ENCODE data around the gene DMRTA1. TPM values are rescaled to one million over a fixed set of nuclear protein-coding genes. Genes with fewer than 3 reads are reported as not detected.

Gene DMRTA1
- total and polyA plus RNA-seq, 9 donors, result 0.07 to 0.69 (median 0.22) TPM

GRCh38 chr9:22446950-22447617 lies 460 bp downstream of the DMRTA1 start:
- DNase-seq, result peak in 3 of 5 donors; percentile 14 to 39 (median 37)
- peak overlapping the region; percentile 61 for H3K4me3 ChIP-seq
- H3K9me3 ChIP-seq, result no peaks in the 10 kb centered on the region
- no peaks in the 10 kb centered on the region for H3K27me3 ChIP-seq
- intact Hi-C loops (cut with DNase I), result no loop called here
- 0 to 1% (median 1%) methylated on average over 42 to 70 of the region's 70 CpGs for WGBS, 3 donors
- peak overlapping the region; percentile 23 to 29 for H3K27ac ChIP-seq
- H3K36me3 ChIP-seq, result no peaks in the 10 kb centered on the region
- no peak for TF ChIP-seq CTCF (IDR thresholded peaks at IDR 0.05)
- TF ChIP-seq POLR2A (IDR thresholded peaks at IDR 0.05), result no peak
- no peak for TF ChIP-seq EP300 (IDR thresholded peaks at IDR 0.05)
- peaks cover 7% of the 10 kb centered on the region for H3K4me1 ChIP-seq (ENCODE audit: insufficient read depth)

- WGBS, 3 donors, result 25 to 29% (median 27%) methylated on average over 17 of the region's 17 CpGs
- intact Hi-C loops (cut with DNase I), result no loop called here
- TF ChIP-seq EP300 (IDR thresholded peaks at IDR 0.05) (no peak), POLR2A (IDR thresholded peaks at IDR 0.05) (no peak), CTCF (IDR thresholded peaks at IDR 0.05) (no peak)
Observed at GRCh38 chr9:22447618-22448305, 1.1 kb downstream of the DMRTA1 start.

DNA sequence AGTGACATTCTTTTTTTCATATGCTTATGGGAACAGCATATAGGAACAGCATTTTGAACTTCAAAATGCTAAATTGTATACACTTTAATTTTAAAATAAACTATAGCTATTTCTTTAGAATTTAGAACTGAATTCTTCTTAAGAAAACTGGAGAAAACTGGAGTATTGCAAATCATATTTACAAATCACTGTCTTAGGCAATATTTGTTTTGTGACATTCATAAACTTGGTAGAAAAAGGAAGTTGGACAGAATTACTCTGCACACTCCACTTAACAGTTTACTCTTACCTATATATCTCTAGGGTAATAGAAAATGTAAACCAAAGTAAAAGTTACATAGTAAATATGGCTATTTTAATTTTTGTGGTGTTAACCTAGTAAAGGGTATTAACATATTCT lies 3.1 kb downstream of the DMRTA1 start:
- no peaks in the 10 kb centered on the region for H3K36me3 ChIP-seq
- intact Hi-C loops (cut with DNase I), result no loop called here
- DNase-seq, result no peak
- peaks cover 7% of the 10 kb centered on the region for H3K4me1 ChIP-seq (ENCODE audit: insufficient read depth)
- no peak overlapping the region for H3K4me3 ChIP-seq
- H3K9me3 ChIP-seq, result no peaks in the 10 kb centered on the region
- H3K27ac ChIP-seq, result no peak overlapping the region
- no peak for TF ChIP-seq EP300 (IDR thresholded peaks at IDR 0.05)
- no peak for TF ChIP-seq CTCF (IDR thresholded peaks at IDR 0.05)
- no peak for TF ChIP-seq POLR2A (IDR thresholded peaks at IDR 0.05)
- H3K27me3 ChIP-seq, result no peaks in the 10 kb centered on the region

More at GRCh38 chr9:22447618-22448305, 1.1 kb downstream of the DMRTA1 start:
- peaks cover 7% of the 10 kb centered on the region for H3K4me1 ChIP-seq (ENCODE audit: insufficient read depth)
- DNase-seq, result no peak
- H3K27me3 ChIP-seq, result no peaks in the 10 kb centered on the region
- peak overlapping the region; percentile 61 for H3K4me3 ChIP-seq
- H3K27ac ChIP-seq, result peak overlapping the region in 1 of 2 donors; percentile 29
- no peaks in the 10 kb centered on the region for H3K36me3 ChIP-seq
- H3K9me3 ChIP-seq, result no peaks in the 10 kb centered on the region

DNA sequence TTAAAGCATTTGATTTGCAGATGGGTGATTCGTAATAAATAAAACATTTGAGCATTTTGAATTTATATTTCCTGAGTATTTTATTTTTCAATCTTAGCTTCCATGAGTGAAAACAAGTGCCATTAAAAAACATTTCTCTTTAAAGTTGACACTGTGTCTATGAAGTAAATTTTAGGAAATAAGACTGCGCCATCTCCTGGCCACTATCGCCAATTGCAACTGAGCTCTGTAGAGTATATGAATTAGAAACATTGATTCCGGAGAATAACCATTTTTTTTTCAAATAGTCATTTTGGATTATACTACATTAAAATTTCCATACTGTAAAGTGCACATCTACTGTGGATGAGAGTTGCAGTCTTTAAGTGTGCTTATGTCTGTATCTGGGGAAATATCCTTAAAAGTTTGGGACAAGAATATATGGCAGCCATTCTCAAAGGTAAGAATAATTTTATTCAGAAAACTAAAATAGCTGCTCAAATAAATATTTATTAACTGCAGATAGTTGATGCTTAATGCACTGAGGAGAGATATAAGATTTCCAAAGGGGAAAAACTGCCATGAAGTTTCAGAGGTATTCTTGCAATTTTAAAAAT lies 5.9 kb downstream of the DMRTA1 start:
- peak in 1 of 5 donors; percentile 22 for DNase-seq
- intact Hi-C loops (cut with DNase I), result no loop called here
- Histone ChIP-seq H3K9me3 (no peaks in the 10 kb centered on the region), H3K4me3 (no peak overlapping the region), H3K27ac (no peak overlapping the region), H3K27me3 (no peaks in the 10 kb centered on the region), H3K36me3 (no peaks in the 10 kb centered on the region), H3K4me1 (ENCODE audit: insufficient read depth) (peaks cover under 1% of the 10 kb centered on the region)
- WGBS, 3 donors, result 18 to 19% (median 18%) methylated on average over 4 of the region's 4 CpGs
- TF ChIP-seq EP300 (IDR thresholded peaks at IDR 0.05) (no peak), CTCF (IDR thresholded peaks at IDR 0.05) (peak in 1 of 3 donors; percentile 22)
